Measurements from ENCODE around the gene EIF3A.

DNA sequence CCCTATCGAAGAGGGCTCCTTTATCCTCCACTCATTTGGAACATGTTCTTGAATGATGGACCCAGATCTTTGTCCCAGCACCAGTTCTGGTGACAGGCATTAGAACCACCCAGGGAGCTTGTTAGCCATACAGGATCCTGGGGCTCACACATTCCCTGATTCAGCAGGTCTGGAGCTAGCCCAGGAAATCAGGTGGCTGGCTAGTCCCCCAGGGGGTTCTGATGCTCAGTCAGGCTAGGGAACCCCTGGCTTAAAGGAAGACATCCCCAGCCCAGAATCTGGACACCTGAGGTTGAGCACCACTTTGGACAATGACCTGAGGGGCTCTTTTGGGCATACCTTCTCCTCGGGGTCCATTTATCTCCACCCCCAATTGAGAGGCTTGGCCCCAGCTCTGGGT, 88.1 kb downstream of the EIF3A start:
- TF ChIP-seq CTCF (IDR thresholded peaks at IDR 0.05) (no peak), EP300 (IDR thresholded peaks at IDR 0.05) (no peak)
